ENCODE measurements around the gene SLC30A5. TPM values are rescaled to one million over a fixed set of nuclear protein-coding genes. Genes with fewer than 3 reads are reported as not detected.
"Not testable (repeated sequence)": the region's sequence is repeated elsewhere in the genome, so short reads cannot be mapped to it uniquely, and the experiment has no call there.

The SLC30A5 gene
- total RNA-seq, 1 experiment from 2014 or later: 64.6 TPM

DNA sequence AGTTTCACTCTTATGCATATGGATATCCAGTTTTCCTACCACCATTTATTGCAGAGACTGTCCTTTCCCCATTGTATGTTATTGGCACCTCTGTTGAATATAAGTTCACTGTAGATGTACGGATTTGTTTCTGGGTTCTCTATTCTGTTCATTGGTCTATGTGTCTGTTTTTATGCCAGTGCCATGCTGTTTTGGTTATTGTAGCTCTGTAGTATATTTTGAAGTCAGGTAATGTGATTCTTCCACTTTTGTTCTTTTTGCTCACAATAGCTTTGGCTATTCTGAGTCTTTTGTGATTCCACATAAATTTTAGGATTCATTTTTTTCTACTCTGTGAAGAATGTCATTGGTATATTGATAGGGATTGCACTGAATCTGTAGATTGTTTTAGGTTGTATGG lies 47.0 kb downstream of the SLC30A5 start:
- ChIA-PET CTCF (no interaction called here), POLR2A (ENCODE audit: low non-redundant PET) (no interaction called here)
- Histone ChIP-seq H3K27me3 (replicated peaks; ENCODE audit: insufficient read depth, low read depth, low read length, poor library complexity) (no peaks in the 10 kb centered on the region), H3K27ac (ENCODE audit: low read depth, low read length, poor library complexity, severe bottlenecking) (no peak overlapping the region), H3K4me3 (ENCODE audit: low read depth, low read length, poor library complexity, severe bottlenecking) (no peak overlapping the region), H3K4me1 (ENCODE audit: insufficient read depth, low read length, poor library complexity, severe bottlenecking) (no peaks in the 10 kb centered on the region), H3K9me3 (ENCODE audit: low read depth, low read length, poor library complexity, severe bottlenecking) (peaks cover 11% of the 10 kb centered on the region), H3K36me3 (ENCODE audit: insufficient read depth, low read length, poor library complexity, severe bottlenecking) (no peaks in the 10 kb centered on the region)
- intact Hi-C loops (cut with micrococcal nuclease; ENCODE audit: unreplicated experiment): no loop called here
- no peak for TF ChIP-seq EZH2 (IDR thresholded peaks at IDR 0.05; ENCODE audit: borderline replicate concordance, low read depth, low read length, poor library complexity, severe bottlenecking)
- TF ChIP-seq, protein P1, sequence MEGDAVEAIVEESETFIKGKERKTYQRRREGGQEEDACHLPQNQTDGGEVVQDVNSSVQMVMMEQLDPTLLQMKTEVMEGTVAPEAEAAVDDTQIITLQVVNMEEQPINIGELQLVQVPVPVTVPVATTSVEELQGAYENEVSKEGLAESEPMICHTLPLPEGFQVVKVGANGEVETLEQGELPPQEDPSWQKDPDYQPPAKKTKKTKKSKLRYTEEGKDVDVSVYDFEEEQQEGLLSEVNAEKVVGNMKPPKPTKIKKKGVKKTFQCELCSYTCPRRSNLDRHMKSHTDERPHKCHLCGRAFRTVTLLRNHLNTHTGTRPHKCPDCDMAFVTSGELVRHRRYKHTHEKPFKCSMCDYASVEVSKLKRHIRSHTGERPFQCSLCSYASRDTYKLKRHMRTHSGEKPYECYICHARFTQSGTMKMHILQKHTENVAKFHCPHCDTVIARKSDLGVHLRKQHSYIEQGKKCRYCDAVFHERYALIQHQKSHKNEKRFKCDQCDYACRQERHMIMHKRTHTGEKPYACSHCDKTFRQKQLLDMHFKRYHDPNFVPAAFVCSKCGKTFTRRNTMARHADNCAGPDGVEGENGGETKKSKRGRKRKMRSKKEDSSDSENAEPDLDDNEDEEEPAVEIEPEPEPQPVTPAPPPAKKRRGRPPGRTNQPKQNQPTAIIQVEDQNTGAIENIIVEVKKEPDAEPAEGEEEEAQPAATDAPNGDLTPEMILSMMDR (conservative IDR thresholded peaks at IDR 0.05; ENCODE audit: low read depth, low read length): no peak
- no TSS peak for BruUV-seq (replicated peaks)
- no peak for DNase-seq (ENCODE audit: low spot score)

GRCh38 chr5:69148576-69148975 lies 54.8 kb downstream of the SLC30A5 start:
- CTCF ChIA-PET; H3K9me3 ChIP-seq (ENCODE audit: low read depth, low read length, poor library complexity, severe bottlenecking); POLR2A ChIA-PET (ENCODE audit: low non-redundant PET); H3K27ac ChIP-seq (ENCODE audit: low read depth, low read length, poor library complexity, severe bottlenecking); intact Hi-C loops (cut with micrococcal nuclease; ENCODE audit: unreplicated experiment); H3K27me3 ChIP-seq (replicated peaks; ENCODE audit: insufficient read depth, low read depth, low read length, poor library complexity); H3K4me1 ChIP-seq (ENCODE audit: insufficient read depth, low read length, poor library complexity, severe bottlenecking); DNase-seq (ENCODE audit: low spot score); BruUV-seq (replicated peaks); H3K4me3 ChIP-seq (ENCODE audit: low read depth, low read length, poor library complexity, severe bottlenecking); H3K36me3 ChIP-seq (ENCODE audit: insufficient read depth, low read length, poor library complexity, severe bottlenecking): not testable (repeated sequence)

- no peaks in the 10 kb centered on the region for H3K9me3 ChIP-seq (ENCODE audit: low read depth, low read length, poor library complexity, severe bottlenecking)
- no peak for DNase-seq (ENCODE audit: low spot score)
- no peaks in the 10 kb centered on the region for H3K27me3 ChIP-seq (replicated peaks; ENCODE audit: insufficient read depth, low read depth, low read length, poor library complexity)
- no peak overlapping the region for H3K27ac ChIP-seq (ENCODE audit: low read depth, low read length, poor library complexity, severe bottlenecking)
- POLR2A ChIA-PET (ENCODE audit: low non-redundant PET): no interaction called here
- TF ChIP-seq EZH2 (IDR thresholded peaks at IDR 0.05; ENCODE audit: borderline replicate concordance, low read depth, low read length, poor library complexity, severe bottlenecking): no peak
- TF ChIP-seq, protein P1 (conservative IDR thresholded peaks at IDR 0.05; ENCODE audit: low read depth, low read length): no peak
- H3K4me3 ChIP-seq (ENCODE audit: low read depth, low read length, poor library complexity, severe bottlenecking): no peak overlapping the region
- BruUV-seq (replicated peaks): no TSS peak
- CTCF ChIA-PET: no interaction called here
- no peaks in the 10 kb centered on the region for H3K4me1 ChIP-seq (ENCODE audit: insufficient read depth, low read length, poor library complexity, severe bottlenecking)
- intact Hi-C loops (cut with micrococcal nuclease; ENCODE audit: unreplicated experiment): no loop called here
- H3K36me3 ChIP-seq (ENCODE audit: insufficient read depth, low read length, poor library complexity, severe bottlenecking): no peaks in the 10 kb centered on the region
Measured at GRCh38 chr5:69148981-69149675, 55.3 kb downstream of the SLC30A5 start.

- no peak for DNase-seq (ENCODE audit: low spot score)
- no peak for TF ChIP-seq EZH2 (IDR thresholded peaks at IDR 0.05; ENCODE audit: borderline replicate concordance, low read depth, low read length, poor library complexity, severe bottlenecking)
- TF ChIP-seq, protein P1 (conservative IDR thresholded peaks at IDR 0.05; ENCODE audit: low read depth, low read length): no peak
- CTCF ChIA-PET: no interaction called here
- H3K36me3 ChIP-seq (ENCODE audit: insufficient read depth, low read length, poor library complexity, severe bottlenecking): no peaks in the 10 kb centered on the region
- intact Hi-C loops (cut with micrococcal nuclease; ENCODE audit: unreplicated experiment): no loop called here
- H3K4me3 ChIP-seq (ENCODE audit: low read depth, low read length, poor library complexity, severe bottlenecking): no peak overlapping the region
- no peak overlapping the region for H3K27ac ChIP-seq (ENCODE audit: low read depth, low read length, poor library complexity, severe bottlenecking)
- BruUV-seq (replicated peaks): no TSS peak
- POLR2A ChIA-PET (ENCODE audit: low non-redundant PET): no interaction called here
- H3K4me1 ChIP-seq (ENCODE audit: insufficient read depth, low read length, poor library complexity, severe bottlenecking): no peaks in the 10 kb centered on the region
- no peaks in the 10 kb centered on the region for H3K9me3 ChIP-seq (ENCODE audit: low read depth, low read length, poor library complexity, severe bottlenecking)
- no peaks in the 10 kb centered on the region for H3K27me3 ChIP-seq (replicated peaks; ENCODE audit: insufficient read depth, low read depth, low read length, poor library complexity)
Measured at GRCh38 chr5:69149676-69150010, 55.8 kb downstream of the SLC30A5 start.

All from A673 (cell line).